SHP77 treated with DMSO at 0.1 percent for 48 hours (cell line): ENCODE data around the gene SH3RF1.
A peak's percentile ranks its signal among the peaks of the same experiment; 100 is the strongest.

Source experiments
- DNase-seq: peaks from one replicate; lab custom pipeline; 2025; lab: John Stamatoyannopoulos, UW

SH3RF1 gene

GRCh38 chr4:169103966-169104412 lies 166.8 kb downstream of the SH3RF1 start:
- no peak for DNase-seq

GRCh38 chr4:169102026-169102425 lies 168.7 kb downstream of the SH3RF1 start:
- no peak for DNase-seq

- no peak for DNase-seq
Observed at GRCh38 chr4:169100670-169101101, 170.1 kb downstream of the SH3RF1 start.

GRCh38 chr4:169099771-169100180 lies 171.0 kb downstream of the SH3RF1 start:
- no peak for DNase-seq

GRCh38 chr4:169098969-169099690 lies 171.6 kb downstream of the SH3RF1 start:
- DNase-seq, result no peak

- DNase-seq, result no peak
Observed at GRCh38 chr4:169098532-169098931, 172.2 kb downstream of the SH3RF1 start.

- no peak for DNase-seq
Observed at GRCh38 chr4:169098054-169098497, 172.7 kb downstream of the SH3RF1 start.

- DNase-seq, result no peak
Observed at GRCh38 chr4:169096221-169096620, 174.5 kb downstream of the SH3RF1 start.

- DNase-seq, result no peak
Observed at GRCh38 chr4:169094656-169095231, 176.0 kb downstream of the SH3RF1 start.

- DNase-seq, result no peak
Observed at GRCh38 chr4:169092889-169093522, 177.8 kb downstream of the SH3RF1 start.

GRCh38 chr4:169090484-169091215 lies 180.1 kb downstream of the SH3RF1 start:
- no peak for DNase-seq

- no peak for DNase-seq
Observed at GRCh38 chr4:169089004-169089403, 181.8 kb downstream of the SH3RF1 start.

- no peak for DNase-seq
Observed at GRCh38 chr4:169084954-169085353, 185.8 kb downstream of the SH3RF1 start.

GRCh38 chr4:169080981-169081380 lies 189.8 kb downstream of the SH3RF1 start:
- DNase-seq, result no peak

- no peak for DNase-seq
Observed at GRCh38 chr4:169079942-169080827, 190.6 kb downstream of the SH3RF1 start.

- DNase-seq, result no peak
Observed at GRCh38 chr4:169074117-169074516, 196.6 kb downstream of the SH3RF1 start.

- no peak for DNase-seq
Observed at GRCh38 chr4:169071747-169072146, 199.0 kb downstream of the SH3RF1 start.

- DNase-seq, result peak; percentile 69
Observed at GRCh38 chr4:169070895-169071218, 199.9 kb downstream of the SH3RF1 start.

- DNase-seq, result no peak
Observed at GRCh38 chr4:169070071-169070894, 200.5 kb downstream of the SH3RF1 start.

GRCh38 chr4:169068423-169068822 lies 202.3 kb downstream of the SH3RF1 start:
- no peak for DNase-seq

- no peak for DNase-seq
Observed at GRCh38 chr4:169066934-169067333, 203.8 kb downstream of the SH3RF1 start.
